ENCODE data around the gene EP400. TPM values are rescaled to one million over a fixed set of nuclear protein-coding genes. Genes with fewer than 3 reads are reported as not detected.

The EP400 gene, protein sequence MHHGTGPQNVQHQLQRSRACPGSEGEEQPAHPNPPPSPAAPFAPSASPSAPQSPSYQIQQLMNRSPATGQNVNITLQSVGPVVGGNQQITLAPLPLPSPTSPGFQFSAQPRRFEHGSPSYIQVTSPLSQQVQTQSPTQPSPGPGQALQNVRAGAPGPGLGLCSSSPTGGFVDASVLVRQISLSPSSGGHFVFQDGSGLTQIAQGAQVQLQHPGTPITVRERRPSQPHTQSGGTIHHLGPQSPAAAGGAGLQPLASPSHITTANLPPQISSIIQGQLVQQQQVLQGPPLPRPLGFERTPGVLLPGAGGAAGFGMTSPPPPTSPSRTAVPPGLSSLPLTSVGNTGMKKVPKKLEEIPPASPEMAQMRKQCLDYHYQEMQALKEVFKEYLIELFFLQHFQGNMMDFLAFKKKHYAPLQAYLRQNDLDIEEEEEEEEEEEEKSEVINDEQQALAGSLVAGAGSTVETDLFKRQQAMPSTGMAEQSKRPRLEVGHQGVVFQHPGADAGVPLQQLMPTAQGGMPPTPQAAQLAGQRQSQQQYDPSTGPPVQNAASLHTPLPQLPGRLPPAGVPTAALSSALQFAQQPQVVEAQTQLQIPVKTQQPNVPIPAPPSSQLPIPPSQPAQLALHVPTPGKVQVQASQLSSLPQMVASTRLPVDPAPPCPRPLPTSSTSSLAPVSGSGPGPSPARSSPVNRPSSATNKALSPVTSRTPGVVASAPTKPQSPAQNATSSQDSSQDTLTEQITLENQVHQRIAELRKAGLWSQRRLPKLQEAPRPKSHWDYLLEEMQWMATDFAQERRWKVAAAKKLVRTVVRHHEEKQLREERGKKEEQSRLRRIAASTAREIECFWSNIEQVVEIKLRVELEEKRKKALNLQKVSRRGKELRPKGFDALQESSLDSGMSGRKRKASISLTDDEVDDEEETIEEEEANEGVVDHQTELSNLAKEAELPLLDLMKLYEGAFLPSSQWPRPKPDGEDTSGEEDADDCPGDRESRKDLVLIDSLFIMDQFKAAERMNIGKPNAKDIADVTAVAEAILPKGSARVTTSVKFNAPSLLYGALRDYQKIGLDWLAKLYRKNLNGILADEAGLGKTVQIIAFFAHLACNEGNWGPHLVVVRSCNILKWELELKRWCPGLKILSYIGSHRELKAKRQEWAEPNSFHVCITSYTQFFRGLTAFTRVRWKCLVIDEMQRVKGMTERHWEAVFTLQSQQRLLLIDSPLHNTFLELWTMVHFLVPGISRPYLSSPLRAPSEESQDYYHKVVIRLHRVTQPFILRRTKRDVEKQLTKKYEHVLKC (N-terminal part only)
- 12.5 TPM for polyA plus RNA-seq (2012; ENCODE audit: low read depth, missing spikeins)

DNA sequence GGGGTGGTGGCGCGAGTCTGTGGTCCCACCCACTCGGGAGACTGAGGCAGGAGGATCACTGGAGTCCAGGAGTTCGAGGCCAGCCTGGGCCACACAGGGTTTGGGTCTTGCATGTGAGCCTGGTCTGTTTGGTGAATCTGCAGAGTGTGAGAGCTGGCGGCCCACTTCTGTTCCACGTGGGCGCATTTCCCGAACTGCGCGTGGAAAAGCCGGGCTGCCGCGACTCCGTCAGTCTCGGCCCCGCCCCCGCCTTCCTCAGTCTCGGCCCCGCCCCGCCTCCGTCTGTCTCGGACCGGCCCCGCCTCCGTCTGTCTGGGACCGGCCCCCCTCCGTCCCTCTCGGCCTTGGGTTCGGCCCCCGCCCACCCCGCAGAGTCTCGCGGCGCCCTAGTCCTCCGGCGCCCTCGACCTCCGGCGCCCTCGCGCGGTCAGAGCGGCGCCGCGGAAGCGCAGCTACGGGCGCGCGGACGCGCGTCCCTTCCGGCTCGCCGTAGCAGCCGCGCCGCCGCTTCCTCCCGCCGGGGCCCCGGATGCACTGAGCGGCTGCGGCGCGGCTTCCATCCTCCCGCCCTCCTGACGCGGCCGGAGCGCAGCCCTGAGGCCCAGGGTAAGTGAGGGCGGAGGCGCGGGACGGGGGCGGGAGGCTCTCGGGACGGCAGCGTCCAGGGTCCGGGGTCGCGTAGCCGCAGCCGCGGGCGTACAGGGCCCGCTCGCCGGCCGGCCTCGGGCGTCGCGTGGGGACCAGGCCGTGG is at the start of gene EP400:
EP400 (plus strand) TSS at position 512 of the 751 bp plus-strand sequence. CDS start 10,678 bp downstream, outside the sequence.
- FAIRE-seq = peak; percentile 95
- TF ChIP-seq POLR2AphosphoS5 (IDR thresholded peaks at IDR 0.05; ENCODE audit: low read depth, low read length) (0 out of 2 replicates have a peak, but pooled peaks have one; percentile 63), POU2F2 (IDR thresholded peaks at IDR 0.05; ENCODE audit: low read depth, low read length) (0 out of 2 replicates have a peak, but pooled peaks have one; percentile 9), PAX5 (IDR thresholded peaks at IDR 0.05; ENCODE audit: insufficient read depth, low read length, severe bottlenecking) (no peak), TAF1 (IDR thresholded peaks at IDR 0.05; ENCODE audit: low read depth, low read length) (0 out of 2 replicates have a peak, but pooled peaks have one; percentile 28), POLR2A (IDR thresholded peaks at IDR 0.05; ENCODE audit: low read depth, low read length) (no peak), SPI1 (IDR thresholded peaks at IDR 0.05; ENCODE audit: low read depth, low read length) (peak; percentile 62)
- peak; percentile 94 for DNase-seq (ENCODE audit: insufficient read length, low spot score)

DNA sequence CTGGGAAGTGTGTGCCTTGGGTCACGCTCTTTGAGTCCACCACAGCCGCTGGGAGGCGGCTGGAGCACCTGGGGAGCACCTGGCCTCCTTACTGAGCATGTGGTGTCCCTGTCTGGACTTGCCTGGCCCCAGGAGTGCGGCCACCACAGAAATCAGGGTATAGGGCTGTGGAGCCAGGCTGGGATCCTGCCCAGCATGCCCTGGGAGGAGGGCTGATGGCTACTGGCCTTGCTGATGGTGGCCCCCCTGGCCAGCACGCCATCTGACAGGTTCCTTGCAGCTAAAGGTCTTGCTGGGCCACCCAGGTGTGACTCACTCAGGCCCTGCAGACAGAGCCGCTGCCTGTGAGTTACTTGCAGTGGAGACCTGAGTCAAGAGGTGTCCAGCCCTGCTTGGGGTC is 49.3 kb upstream of the EP400 start:
- no peak for TF ChIP-seq POLR2A (IDR thresholded peaks at IDR 0.05; ENCODE audit: low read depth, low read length)
- no peak for TF ChIP-seq POLR2AphosphoS5 (IDR thresholded peaks at IDR 0.05; ENCODE audit: low read depth, low read length)
- TF ChIP-seq SPI1 (IDR thresholded peaks at IDR 0.05; ENCODE audit: low read depth, low read length) = no peak
- TF ChIP-seq PAX5 (IDR thresholded peaks at IDR 0.05; ENCODE audit: insufficient read depth, low read length, severe bottlenecking) = no peak
- no peak for TF ChIP-seq POU2F2 (IDR thresholded peaks at IDR 0.05; ENCODE audit: low read depth, low read length)
- TF ChIP-seq TAF1 (IDR thresholded peaks at IDR 0.05; ENCODE audit: low read depth, low read length) = no peak
- no peak for FAIRE-seq
- DNase-seq (ENCODE audit: insufficient read length, low spot score) = no peak

DNA sequence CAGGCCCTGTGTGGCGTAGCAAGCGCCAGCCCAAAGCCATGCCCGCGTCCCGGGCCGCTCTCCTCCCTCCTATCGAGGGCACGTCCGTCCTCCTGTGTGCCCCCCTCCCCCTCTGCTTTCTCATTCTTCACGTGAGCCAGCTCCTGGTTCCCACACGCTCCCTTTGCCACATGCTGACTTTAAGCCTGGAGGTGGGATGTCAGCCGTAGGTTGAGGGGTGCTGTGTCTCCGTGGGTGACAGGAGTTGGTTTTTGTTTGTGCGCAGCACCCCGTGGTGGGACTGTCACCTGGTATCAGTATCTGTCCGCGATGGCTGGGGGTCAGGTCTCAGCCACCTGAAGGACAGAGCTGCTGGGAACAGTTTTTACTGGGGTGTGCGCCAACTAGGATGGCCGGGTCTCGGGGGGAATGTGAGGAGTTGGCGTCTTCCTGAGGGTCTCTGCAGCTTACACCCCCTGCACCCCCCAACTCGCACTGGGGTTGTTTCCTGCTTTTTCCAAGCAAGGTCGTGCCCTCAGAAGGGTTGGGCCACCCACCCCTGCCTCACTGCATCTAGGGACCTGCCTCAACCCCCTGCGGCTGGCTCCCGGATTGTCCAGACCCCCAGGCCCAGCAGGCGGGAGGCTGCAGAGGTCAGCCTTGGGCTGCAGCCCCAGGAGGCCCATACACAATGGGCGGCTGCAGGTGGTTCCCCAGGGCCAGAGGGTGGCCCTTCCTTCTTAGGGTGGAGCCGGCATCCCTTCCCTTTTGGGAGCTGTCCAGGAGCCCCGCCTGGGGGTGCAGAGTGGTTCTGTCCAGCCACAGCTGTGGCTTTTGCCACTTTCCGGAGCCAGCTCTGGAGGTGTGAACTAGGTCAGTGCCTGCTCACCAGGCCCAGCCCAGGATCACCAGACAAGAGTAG is 48.1 kb upstream of the EP400 start:
- DNase-seq (ENCODE audit: insufficient read length, low spot score) (no peak), FAIRE-seq (no peak)
- no peak for TF ChIP-seq TAF1 (IDR thresholded peaks at IDR 0.05; ENCODE audit: low read depth, low read length)
- TF ChIP-seq PAX5 (IDR thresholded peaks at IDR 0.05; ENCODE audit: insufficient read depth, low read length, severe bottlenecking) = no peak
- TF ChIP-seq SPI1 (IDR thresholded peaks at IDR 0.05; ENCODE audit: low read depth, low read length) = no peak
- TF ChIP-seq POLR2AphosphoS5 (IDR thresholded peaks at IDR 0.05; ENCODE audit: low read depth, low read length) = no peak

DNA sequence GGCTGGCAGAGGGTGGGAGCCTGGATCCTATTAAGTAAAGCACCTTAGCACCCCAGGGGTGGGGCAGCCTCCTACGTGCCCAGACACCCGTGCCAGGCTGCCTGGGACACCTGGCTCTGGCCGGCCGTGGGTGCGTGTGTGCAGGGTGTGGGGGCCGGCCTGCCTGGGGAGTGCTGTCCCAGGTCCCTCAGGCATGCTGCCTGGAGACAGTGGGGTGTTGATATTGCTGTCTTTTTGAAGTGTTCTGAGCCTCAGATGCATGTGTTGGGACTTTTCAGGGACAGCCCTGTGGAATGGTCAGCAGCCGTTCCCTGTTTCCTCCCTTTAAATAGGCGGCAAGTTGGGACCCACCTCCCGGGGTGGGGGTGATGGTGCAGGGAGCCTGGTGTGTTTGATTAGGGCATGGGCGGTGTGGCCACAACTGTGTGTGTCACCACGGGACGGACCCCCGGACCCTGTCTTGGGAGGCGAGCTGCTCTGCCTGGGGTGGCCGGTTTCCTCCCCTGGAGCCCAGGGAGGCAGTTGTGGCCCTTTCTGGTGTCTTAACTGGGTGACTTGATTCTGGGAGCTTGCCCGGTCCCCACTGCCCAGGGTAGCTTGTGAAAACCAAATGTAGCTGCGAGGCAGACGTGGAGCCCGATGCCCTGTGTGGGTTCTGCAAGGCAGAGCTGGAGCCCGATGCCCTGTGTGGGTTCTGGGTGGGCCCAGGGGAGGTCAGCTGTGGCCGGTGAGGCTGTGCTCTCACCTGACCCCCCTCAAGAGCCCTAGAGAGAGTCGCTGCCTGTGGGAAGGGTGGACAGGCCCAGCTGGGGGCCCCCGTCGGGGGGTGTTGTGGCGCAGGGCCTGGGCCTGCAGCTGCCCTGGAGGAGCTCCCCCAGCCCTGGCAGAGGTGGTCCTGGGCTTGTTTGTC is 47.2 kb upstream of the EP400 start:
- TF ChIP-seq POU2F2 (IDR thresholded peaks at IDR 0.05; ENCODE audit: low read depth, low read length) (no peak), TAF1 (IDR thresholded peaks at IDR 0.05; ENCODE audit: low read depth, low read length) (no peak)
- FAIRE-seq = no peak

DNA sequence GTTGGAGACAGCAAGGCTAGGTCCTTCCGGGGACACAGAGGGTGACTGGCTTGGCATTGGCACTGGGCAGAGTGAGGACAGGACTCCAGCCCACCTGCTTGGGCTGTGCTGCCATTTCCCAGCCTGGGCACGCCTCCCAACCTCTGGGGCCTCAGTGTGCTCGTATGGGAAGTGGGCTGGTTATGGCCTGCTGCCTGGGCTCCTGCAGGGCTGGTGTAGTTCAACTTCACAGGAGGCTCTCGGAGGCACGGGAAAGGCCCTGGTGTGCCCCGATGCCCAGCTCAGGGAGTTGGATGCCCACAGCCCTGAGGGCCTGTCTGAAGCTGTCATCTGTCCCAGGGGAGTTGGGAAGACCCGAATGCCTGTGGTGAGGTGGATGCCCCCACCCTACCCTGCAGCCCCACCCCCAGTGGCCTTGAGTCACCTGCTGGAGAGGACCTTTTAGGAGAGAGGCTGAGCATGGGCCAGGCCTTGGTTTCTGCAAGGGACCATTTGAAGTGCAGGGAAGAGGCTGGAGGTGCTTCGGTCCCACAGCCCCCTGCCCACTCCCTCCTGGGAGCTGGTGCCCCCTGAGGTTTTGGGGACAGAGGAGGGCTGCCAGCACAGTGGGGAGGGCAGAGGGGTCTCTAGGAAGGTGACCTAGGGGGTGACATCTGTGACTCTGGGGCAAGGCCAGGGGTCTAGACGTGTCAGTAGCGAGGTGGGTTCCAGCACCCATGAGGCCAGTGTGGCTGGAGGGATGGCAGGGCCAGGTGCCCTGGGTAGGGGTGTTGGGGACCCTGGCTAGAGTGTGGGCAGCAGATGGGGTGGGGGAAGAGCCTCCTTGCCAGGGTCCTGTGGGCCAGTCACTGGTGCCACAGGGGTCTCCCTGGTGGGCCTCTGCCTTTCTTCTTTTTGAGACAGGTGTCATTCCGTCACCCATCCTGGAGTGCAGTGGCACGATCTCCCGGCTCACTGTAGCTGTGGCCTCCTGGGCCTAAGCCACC is 46.2 kb upstream of the EP400 start:
- DNase-seq (ENCODE audit: insufficient read length, low spot score) = no peak
- no peak for FAIRE-seq
- no peak for TF ChIP-seq PAX5 (IDR thresholded peaks at IDR 0.05; ENCODE audit: insufficient read depth, low read length, severe bottlenecking)
- no peak for TF ChIP-seq TAF1 (IDR thresholded peaks at IDR 0.05; ENCODE audit: low read depth, low read length)
- no peak for TF ChIP-seq POU2F2 (IDR thresholded peaks at IDR 0.05; ENCODE audit: low read depth, low read length)
- no peak for TF ChIP-seq POLR2A (IDR thresholded peaks at IDR 0.05; ENCODE audit: low read depth, low read length)
- no peak for TF ChIP-seq POLR2AphosphoS5 (IDR thresholded peaks at IDR 0.05; ENCODE audit: low read depth, low read length)
- no peak for TF ChIP-seq SPI1 (IDR thresholded peaks at IDR 0.05; ENCODE audit: low read depth, low read length)

More for the DNA sequence above, 47.2 kb upstream of the EP400 start:
- DNase-seq (ENCODE audit: insufficient read length, low spot score) = no peak

DNA sequence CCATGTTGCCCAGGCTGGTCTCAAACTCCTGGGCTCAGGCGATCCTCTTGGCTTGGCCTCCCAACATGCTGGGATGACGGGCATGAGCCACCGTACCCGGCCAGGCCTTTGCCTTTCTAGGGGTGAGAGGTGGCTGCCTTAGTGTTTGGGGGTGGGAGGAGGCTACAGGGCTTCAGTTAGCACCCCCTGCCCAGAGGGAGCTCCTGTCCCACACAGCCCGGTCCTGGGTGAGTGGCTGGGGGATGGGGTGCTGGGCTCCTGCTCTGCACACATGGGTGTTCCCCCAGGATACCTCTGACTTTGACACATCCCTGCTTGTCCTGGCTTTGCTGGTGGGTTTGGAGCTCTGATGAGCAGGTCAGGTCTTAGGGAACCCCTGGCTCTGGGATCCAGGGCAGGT is 45.4 kb upstream of the EP400 start:
- FAIRE-seq (no peak), DNase-seq (ENCODE audit: insufficient read length, low spot score) (no peak)
- no peak for TF ChIP-seq TAF1 (IDR thresholded peaks at IDR 0.05; ENCODE audit: low read depth, low read length)
- TF ChIP-seq POLR2AphosphoS5 (IDR thresholded peaks at IDR 0.05; ENCODE audit: low read depth, low read length) = no peak

Measured in GM12891 (cell line).